Neural progenitor cell (in vitro differentiated cells): ENCODE results near the gene SOX21. TPM values are rescaled to one million over a fixed set of nuclear protein-coding genes. Genes with fewer than 3 reads are reported as not detected.
"Not testable (repeated sequence)": the region's sequence is repeated elsewhere in the genome, so short reads cannot be mapped to it uniquely, and the experiment has no call there.

Experiments
- DNase-seq: peaks from one replicate; pipeline ENCODE4 v3.0.0-alpha.2; 2016; ENCODE audit warnings: low spot score
- H2AFZ ChIP-seq: fragments of 200-600 bp; sonication (generic); replicated peaks from 2 replicates; pipeline ENCODE4 v1.6.1; 2016; ENCODE audit warnings: antibody characterized with exemption
- H3F3A ChIP-seq: fragments of 200-600 bp; sonication (generic); 2 replicates; pipeline ENCODE4 v1.6.1; 2016; ENCODE audit warnings: antibody characterized with exemption, low read depth
- H3K27ac ChIP-seq: fragments of 200-600 bp; sonication (generic); 2 replicates; pipeline ENCODE4 v1.5.1; 2016; ENCODE audit warnings: mild to moderate bottlenecking
- H3K27me3 ChIP-seq: fragments of 200-600 bp; sonication (generic); 2 replicates; pipeline ENCODE4 v1.6.1; 2016; ENCODE audit warnings: mild to moderate bottlenecking, moderate library complexity
- H3K36me3 ChIP-seq: fragments of 200-600 bp; sonication (generic); 2 replicates; pipeline ENCODE4 v1.5.1; 2016
- H3K4me1 ChIP-seq: fragments of 200-600 bp; sonication (generic); 2 replicates; pipeline ENCODE4 v1.6.1; 2016; ENCODE audit warnings: mixed run types
- H3K4me2 ChIP-seq: fragments of 200-600 bp; sonication (generic); 2 replicates; pipeline ENCODE4 v1.6.1; 2016
- H3K4me3 ChIP-seq: fragments of 200-600 bp; sonication (generic); 2 replicates; pipeline ENCODE4 v1.5.1; 2016
- H3K79me2 ChIP-seq: fragments of 200-600 bp; sonication (generic); 2 replicates; pipeline ENCODE4 v1.6.1; 2016; ENCODE audit warnings: low read depth
- H3K9ac ChIP-seq: fragments of 200-600 bp; sonication (generic); 2 replicates; pipeline ENCODE4 v1.6.1; 2016
- H3K9me3 ChIP-seq: fragments of 200-600 bp; sonication (generic); 2 replicates; pipeline ENCODE4 v1.5.1; 2016; ENCODE audit warnings: low read depth
- H4K20me1 ChIP-seq: fragments of 200-600 bp; sonication (generic); 2 replicates; pipeline ENCODE4 v1.6.1; 2016; ENCODE audit warnings: low read depth
- H3K27ac Mint-ChIP-seq: 3 replicates; pipeline ENCODE4 v1.8.0; 2021; ENCODE audit warnings: mixed read lengths
- H3K27me3 Mint-ChIP-seq: 2 replicates; pipeline ENCODE4 v1.8.0; 2022; ENCODE audit warnings: low read depth, mild to moderate bottlenecking, inconsistent platforms, moderate library complexity, mixed read lengths; ENCODE audit not compliant: insufficient read depth
- H3K36me3 Mint-ChIP-seq: 3 replicates; pipeline ENCODE4 v1.8.0; 2021; ENCODE audit warnings: mixed read lengths
- H3K4me1 Mint-ChIP-seq: 3 replicates; pipeline ENCODE4 v1.8.0; 2021; ENCODE audit warnings: mixed read lengths
- H3K4me3 Mint-ChIP-seq: 3 replicates; pipeline ENCODE4 v1.8.0; 2021; ENCODE audit warnings: mild to moderate bottlenecking, moderate library complexity, mixed read lengths
- H3K9me3 Mint-ChIP-seq: 3 replicates; pipeline ENCODE4 v1.8.0; 2020; ENCODE audit warnings: mixed read lengths
- EZH2 ChIP-seq: fragments of 200-600 bp; sonication (generic); IDR thresholded peaks from 2 replicates; pipeline ENCODE4 v1.6.1; 2017; ENCODE audit warnings: antibody characterized with exemption, mild to moderate bottlenecking, moderate library complexity
- EZH2phosphoT487 ChIP-seq: fragments of 200-600 bp; sonication (generic); IDR thresholded peaks from 2 replicates; pipeline ENCODE4 v1.6.1; 2017; ENCODE audit warnings: antibody characterized with exemption
- total RNA-seq: library from RNA; depleted of rRNA; stranded (reverse); fragments of >200 nt; gene quantifications from 2 replicates; pipeline ENCODE4 v1.2.3, GENCODE V29; 2015; ENCODE audit warnings: low replicate concordance
- TF ChIP-seq, protein P1 (sequence below): fragments of 200-600 bp; sonication (generic); IDR thresholded peaks from 2 replicates; pipeline ENCODE4 v1.5.1; 2017; ENCODE audit warnings: antibody characterized with exemption, mild to moderate bottlenecking

SOX21 gene
- total RNA-seq, 1 donor from 2014 or later = 94.7 TPM

DNA sequence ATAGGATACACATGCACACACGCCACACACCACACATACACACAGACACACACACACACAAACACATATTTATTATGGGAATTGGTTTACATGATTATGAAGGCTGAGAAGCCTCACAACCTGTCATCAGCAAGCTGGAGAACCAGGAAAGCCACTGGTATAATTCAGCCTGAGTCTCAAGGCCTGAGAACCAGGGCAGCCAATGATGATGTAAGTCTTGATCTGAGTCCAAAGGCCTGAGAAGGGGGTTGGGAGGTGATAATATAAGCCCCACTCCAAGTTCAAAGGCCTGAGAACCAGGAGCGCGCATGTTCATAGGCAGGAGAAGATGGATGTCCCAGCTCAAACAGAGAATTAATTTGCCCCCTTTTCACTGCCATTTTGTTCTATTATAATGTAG lies 18.7 kb upstream of the SOX21 start:
- Mint-ChIP-seq H3K27me3 (peaks cover 2% of the 10 kb centered on the region), H3K9me3 (peaks cover 11% of the 10 kb centered on the region), H3K36me3 (no peaks in the 10 kb centered on the region), H3K27ac (no peak overlapping the region), H3K4me1 (no peaks in the 10 kb centered on the region), H3K4me3 (no peak overlapping the region)
- H3K36me3 ChIP-seq = no peaks in the 10 kb centered on the region
- TF ChIP-seq EZH2 (no peak), EZH2phosphoT487 (no peak)
- TF ChIP-seq, protein P1, sequence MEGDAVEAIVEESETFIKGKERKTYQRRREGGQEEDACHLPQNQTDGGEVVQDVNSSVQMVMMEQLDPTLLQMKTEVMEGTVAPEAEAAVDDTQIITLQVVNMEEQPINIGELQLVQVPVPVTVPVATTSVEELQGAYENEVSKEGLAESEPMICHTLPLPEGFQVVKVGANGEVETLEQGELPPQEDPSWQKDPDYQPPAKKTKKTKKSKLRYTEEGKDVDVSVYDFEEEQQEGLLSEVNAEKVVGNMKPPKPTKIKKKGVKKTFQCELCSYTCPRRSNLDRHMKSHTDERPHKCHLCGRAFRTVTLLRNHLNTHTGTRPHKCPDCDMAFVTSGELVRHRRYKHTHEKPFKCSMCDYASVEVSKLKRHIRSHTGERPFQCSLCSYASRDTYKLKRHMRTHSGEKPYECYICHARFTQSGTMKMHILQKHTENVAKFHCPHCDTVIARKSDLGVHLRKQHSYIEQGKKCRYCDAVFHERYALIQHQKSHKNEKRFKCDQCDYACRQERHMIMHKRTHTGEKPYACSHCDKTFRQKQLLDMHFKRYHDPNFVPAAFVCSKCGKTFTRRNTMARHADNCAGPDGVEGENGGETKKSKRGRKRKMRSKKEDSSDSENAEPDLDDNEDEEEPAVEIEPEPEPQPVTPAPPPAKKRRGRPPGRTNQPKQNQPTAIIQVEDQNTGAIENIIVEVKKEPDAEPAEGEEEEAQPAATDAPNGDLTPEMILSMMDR = no peak
- no peak overlapping the region for H3K27ac ChIP-seq
- H3K4me2 ChIP-seq = no peak overlapping the region
- no peak overlapping the region for H3K9ac ChIP-seq
- H3K79me2 ChIP-seq = no peaks in the 10 kb centered on the region
- DNase-seq = no peak
- no peaks in the 10 kb centered on the region for H3K9me3 ChIP-seq
- H3K27me3 ChIP-seq = no peaks in the 10 kb centered on the region
- H4K20me1 ChIP-seq = no peaks in the 10 kb centered on the region
- H2AFZ ChIP-seq = no peak overlapping the region
- H3K4me3 ChIP-seq = no peak overlapping the region
- H3K4me1 ChIP-seq = no peaks in the 10 kb centered on the region
- no peaks in the 10 kb centered on the region for H3F3A ChIP-seq

- not testable (repeated sequence) for H3K27ac ChIP-seq, H3K27me3 Mint-ChIP-seq, H4K20me1 ChIP-seq, H3K4me1 ChIP-seq, H3F3A ChIP-seq, H3K4me2 ChIP-seq, H3K79me2 ChIP-seq, H3K4me3 Mint-ChIP-seq, H3K27me3 ChIP-seq, H3K4me3 ChIP-seq, H3K9ac ChIP-seq, H3K9me3 ChIP-seq, H3K4me1 Mint-ChIP-seq, H2AFZ ChIP-seq, H3K36me3 Mint-ChIP-seq, DNase-seq, H3K27ac Mint-ChIP-seq, H3K36me3 ChIP-seq
- peaks cover 16% of the 10 kb centered on the region for H3K9me3 Mint-ChIP-seq
Observed at GRCh38 chr13:94729941-94730340, 17.6 kb upstream of the SOX21 start.

DNA sequence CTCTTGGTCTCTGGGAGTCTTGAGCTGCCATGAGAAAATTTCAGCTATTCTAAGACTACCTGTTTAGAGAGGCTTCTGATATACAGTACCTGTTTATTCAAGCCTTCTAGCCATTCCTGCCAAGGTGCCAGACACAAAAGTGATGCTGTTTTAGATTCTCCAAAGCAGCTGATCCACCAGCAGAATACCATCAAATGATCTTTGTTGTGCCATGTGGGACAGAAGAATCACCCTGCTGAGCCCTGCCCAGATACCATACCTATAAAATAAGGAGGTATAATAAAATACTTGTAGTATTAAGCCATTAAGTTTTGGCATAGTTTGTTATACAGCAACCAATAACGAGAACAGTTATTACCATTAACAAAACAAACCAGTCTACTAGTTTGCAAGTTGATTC lies 14.1 kb upstream of the SOX21 start:
- peaks cover 3% of the 10 kb centered on the region for H3K27me3 Mint-ChIP-seq
- no peaks in the 10 kb centered on the region for H3K9me3 ChIP-seq

GRCh38 chr13:94722609-94723345 lies 10.4 kb upstream of the SOX21 start:
- Histone ChIP-seq H3F3A (peaks cover 12% of the 10 kb centered on the region), H3K27me3 (no peaks in the 10 kb centered on the region), H3K79me2 (no peaks in the 10 kb centered on the region), H4K20me1 (no peaks in the 10 kb centered on the region), H3K9ac (no peak overlapping the region), H3K4me3 (no peak overlapping the region), H3K36me3 (no peaks in the 10 kb centered on the region), H3K4me1 (peaks cover 15% of the 10 kb centered on the region), H2AFZ (no peak overlapping the region), H3K9me3 (no peaks in the 10 kb centered on the region), H3K4me2 (no peak overlapping the region), H3K27ac (peak overlapping the region; percentile 18)
- peaks cover 17% of the 10 kb centered on the region for H3K4me1 Mint-ChIP-seq
- H3K27ac Mint-ChIP-seq = peak overlapping the region; percentile 20
- peak overlapping the region; percentile 24 for H3K4me3 Mint-ChIP-seq
- TF ChIP-seq EZH2phosphoT487 (no peak), EZH2 (no peak)
- TF ChIP-seq, protein P1 = no peak
- DNase-seq = peak; percentile 46
- H3K27me3 Mint-ChIP-seq = peaks cover 2% of the 10 kb centered on the region
- H3K36me3 Mint-ChIP-seq = no peaks in the 10 kb centered on the region
- peaks cover 6% of the 10 kb centered on the region for H3K9me3 Mint-ChIP-seq

More for the DNA sequence above, 14.1 kb upstream of the SOX21 start:
- H3K79me2 ChIP-seq = no peaks in the 10 kb centered on the region
- peaks cover 10% of the 10 kb centered on the region for H3K4me1 ChIP-seq
- H3K36me3 Mint-ChIP-seq = no peaks in the 10 kb centered on the region
- H3F3A ChIP-seq = peaks cover 6% of the 10 kb centered on the region
- no peak overlapping the region for H3K27ac ChIP-seq
- H4K20me1 ChIP-seq = no peaks in the 10 kb centered on the region
- no peak for DNase-seq
- H3K4me3 ChIP-seq = no peak overlapping the region
- H3K4me3 Mint-ChIP-seq = no peak overlapping the region
- no peak overlapping the region for H3K9ac ChIP-seq
- no peak overlapping the region for H2AFZ ChIP-seq
- no peaks in the 10 kb centered on the region for H3K36me3 ChIP-seq
- H3K4me2 ChIP-seq = no peak overlapping the region
- H3K27me3 ChIP-seq = no peaks in the 10 kb centered on the region
- peaks cover 18% of the 10 kb centered on the region for H3K9me3 Mint-ChIP-seq
- no peak overlapping the region for H3K27ac Mint-ChIP-seq
- TF ChIP-seq, protein P1 = no peak
- TF ChIP-seq EZH2phosphoT487 (no peak), EZH2 (no peak)
- H3K4me1 Mint-ChIP-seq = peaks cover 13% of the 10 kb centered on the region

- not testable (repeated sequence) for H3K4me3 ChIP-seq, H3K9me3 ChIP-seq, H3K36me3 ChIP-seq, H3K27me3 Mint-ChIP-seq, H3K9ac ChIP-seq, H3K27ac ChIP-seq, H3K4me3 Mint-ChIP-seq, H3K9me3 Mint-ChIP-seq, DNase-seq, H3K27me3 ChIP-seq, H2AFZ ChIP-seq, H3K4me2 ChIP-seq, H4K20me1 ChIP-seq, H3K27ac Mint-ChIP-seq, H3K36me3 Mint-ChIP-seq
- Histone ChIP-seq H3K4me1 (peaks cover 52% of the 10 kb centered on the region), H3F3A (peaks cover 45% of the 10 kb centered on the region), H3K79me2 (peaks cover 31% of the 10 kb centered on the region)
- H3K4me1 Mint-ChIP-seq = peaks cover 53% of the 10 kb centered on the region
Observed at GRCh38 chr13:94718697-94719096, 6.4 kb upstream of the SOX21 start.
